NCI-H345 treated with DMSO at 0.1 percent for 48 hours (cell line): ENCODE measurements around the gene SLC9A3.

Experiments used
- DNase-seq: peaks from one replicate; lab custom pipeline; 2025; ENCODE audit not compliant: unreplicated experiment; lab: John Stamatoyannopoulos, UW

SLC9A3 gene

DNA sequence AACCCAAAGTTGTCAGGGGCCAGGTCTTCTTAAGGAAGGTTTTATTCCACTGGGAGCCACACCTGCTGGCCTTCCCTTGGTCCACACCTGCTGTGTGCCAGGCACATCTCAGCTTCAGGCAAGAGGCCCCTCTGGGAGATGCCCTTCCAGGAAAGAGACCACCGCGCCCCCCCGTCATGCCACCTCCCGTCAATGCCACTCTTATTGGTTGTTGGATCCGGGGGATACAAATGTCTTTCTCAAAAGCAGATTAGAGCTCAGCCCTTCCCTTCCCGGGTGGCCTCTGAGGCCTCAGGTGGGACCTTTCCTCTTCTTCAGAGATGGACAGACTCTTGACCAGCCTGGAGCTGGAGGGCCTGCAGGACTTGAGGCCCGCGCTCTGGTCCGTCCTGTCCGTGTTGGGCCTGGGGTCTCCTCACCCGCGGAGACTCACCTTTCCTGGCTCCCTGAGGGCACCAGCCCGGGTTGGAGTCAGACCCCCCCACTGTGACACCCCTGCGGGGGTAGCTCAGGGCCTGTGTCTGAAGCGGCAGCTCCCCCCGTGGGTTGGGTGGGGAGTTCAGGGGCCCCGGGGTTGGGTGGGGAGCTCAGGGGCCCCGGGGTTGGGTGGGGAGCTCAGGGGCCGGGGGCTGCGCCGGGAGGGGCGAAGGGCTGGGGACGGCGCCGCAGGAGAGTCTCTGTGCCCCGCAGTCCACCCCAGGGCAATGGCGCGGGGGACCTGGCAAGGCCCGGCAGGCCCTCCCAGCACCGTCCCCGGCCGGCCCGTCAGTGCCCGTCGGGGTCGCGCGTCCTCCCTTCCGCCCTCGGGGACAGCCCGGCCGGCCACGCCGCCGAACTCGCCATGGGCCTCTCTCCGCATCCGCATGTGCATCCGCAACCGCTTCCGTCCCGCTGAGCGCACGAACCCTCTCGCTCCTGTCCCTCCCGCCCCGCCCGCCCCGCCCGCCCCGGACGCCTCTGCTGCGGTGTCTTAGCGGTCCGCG, 3.7 kb upstream of the SLC9A3 start:
- DNase-seq = no peak

- DNase-seq = no peak
These were observed 2.3 kb upstream of the SLC9A3 start for GRCh38 chr5:526456-527088.

DNA sequence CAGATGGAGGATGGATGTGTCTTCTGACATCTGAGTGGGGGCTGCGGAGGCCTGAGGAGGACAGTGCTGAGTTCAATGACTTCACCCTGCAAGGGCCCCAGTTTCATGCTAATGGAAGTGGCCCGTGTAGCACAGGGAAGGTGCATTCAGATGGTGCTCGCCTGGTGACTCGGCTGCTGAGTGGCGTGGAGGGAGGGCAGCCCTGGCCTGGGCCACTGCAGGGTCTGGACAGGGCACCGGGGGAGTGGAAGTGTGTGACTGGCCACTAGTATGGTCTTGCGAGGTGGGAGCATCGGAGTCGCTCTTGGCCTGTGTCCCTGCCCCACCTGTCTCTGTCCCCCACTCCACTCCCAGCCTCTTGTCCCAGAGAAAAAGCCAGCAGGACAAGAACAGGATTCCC, 1.7 kb upstream of the SLC9A3 start:
- DNase-seq = no peak

DNA sequence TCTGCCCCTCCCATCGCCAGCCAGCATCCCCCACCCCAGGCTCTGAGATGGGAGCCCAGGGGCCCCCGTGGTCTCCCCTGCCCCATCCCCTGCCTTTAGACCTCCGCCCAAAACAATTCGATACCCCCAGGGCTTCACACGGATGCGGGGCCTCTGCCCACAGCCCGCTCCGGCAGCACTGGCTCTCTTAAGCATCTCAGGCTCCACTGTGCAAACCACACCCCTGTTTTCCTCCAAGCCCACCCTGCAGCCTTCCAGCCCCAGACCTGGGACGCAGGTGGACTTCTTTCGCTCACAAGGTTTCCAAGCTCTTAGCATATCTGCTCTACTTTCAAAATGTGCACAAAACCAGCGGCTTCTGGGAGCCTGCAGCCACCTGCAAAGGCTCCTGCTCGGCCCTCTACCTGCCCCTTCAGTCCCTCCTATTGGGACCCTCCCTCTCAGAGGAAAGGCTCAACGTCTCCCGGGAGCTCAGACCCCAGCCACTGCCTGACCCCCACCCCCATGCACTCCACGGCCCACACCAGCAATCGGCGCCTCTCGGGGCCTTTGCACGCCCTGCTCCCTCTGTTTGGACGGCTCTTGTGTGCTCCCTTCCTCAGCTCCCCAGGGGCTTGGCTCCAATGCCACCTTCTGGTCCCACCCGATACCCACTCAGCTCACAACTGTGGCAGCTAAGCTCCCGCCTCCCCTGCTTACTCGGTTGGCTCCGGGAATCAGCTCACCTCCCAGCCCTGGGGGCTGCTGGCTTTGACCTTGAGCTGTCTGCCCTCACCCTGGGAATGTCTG, 918 bp upstream of the SLC9A3 start:
- no peak for DNase-seq

DNA sequence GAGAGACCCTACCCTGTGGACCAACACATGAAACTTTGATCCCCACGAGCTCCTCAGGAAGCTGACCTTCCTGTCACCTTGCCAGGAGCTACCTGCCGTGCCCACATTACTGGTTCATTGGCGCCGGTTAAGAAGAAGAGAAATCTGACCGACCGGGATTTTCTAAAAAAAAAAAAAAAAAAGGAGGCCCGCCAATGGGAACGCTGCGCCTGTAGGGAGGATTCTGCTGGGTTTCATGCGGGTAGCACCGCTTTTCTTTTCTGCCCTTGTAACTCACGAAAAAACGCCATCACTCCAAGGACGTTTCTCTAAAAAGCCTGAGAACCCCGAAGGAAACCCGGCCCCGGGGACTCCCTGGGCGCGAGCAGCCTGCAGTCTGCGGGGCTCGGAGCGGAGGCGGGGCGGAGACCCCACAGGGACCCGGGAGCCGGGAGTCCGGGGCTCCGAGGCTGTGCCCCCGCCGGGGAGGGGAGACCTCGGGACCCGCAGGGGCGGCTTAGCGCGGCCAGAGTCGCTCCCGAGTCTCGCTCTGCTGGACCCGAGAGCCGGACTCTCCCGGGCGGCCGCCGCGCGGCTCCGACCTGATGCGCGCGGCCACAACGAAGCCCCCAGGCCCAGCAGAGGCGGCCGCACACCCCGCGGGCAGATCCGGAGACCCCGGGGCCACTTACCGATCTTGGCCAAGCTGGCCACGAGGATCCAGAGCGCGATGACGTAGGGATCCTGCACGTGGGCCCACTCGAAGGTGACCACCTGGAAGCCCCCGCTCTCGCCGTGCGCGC, 617 bp downstream of the SLC9A3 start:
- no peak for DNase-seq

DNA sequence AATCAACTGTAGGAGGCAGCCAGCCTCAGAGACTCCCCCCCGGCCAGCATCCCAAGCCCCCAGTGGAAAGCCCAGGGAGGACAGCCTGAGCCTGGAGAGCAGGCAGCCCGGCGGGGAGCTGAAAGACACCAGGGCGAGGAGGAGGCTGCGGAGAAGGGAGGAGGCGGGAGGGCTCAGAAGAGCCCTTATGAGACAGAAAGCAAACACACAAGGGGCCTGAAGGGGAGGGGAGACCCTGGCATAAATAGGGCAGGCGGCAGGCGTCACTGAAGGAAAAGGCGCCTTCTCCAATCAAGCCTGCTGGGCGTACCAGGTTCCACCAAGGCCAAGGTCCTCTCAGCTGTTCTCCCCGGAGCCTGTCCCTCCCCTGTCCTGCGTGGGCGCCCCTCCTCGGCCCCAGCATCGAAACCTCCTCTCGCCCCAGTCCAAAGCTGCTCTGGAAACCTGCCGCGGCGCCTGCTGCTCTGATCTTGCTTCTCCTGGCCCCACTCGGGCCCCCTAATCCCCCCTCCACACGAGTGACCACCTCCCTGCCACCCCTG, 1.3 kb downstream of the SLC9A3 start:
- DNase-seq = peak; percentile 92

DNA sequence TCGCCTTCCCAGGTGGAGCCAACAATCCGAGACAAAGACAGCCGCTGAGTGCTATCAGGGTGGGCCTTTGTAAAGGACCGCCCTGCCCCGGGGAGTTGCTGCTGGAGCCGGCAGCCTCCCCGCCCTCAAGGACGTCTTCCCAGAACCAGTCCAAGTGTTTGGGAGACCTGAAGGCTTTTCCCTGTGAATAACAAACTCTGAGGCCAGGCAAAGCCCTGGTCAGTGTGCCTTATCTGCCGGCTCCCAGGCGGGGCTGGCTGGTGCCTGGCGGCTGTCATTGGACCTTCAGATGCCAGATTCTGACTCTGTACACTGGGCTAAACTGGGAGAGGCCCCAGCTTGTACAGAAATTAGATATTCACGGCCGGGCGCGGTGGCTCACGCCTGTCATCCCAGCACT, 2.1 kb downstream of the SLC9A3 start:
- DNase-seq = no peak

GRCh38 chr5:521680-522079, 2.6 kb downstream of the SLC9A3 start:
- DNase-seq = no peak

GRCh38 chr5:520850-521226, 3.4 kb downstream of the SLC9A3 start:
- DNase-seq = no peak

DNA sequence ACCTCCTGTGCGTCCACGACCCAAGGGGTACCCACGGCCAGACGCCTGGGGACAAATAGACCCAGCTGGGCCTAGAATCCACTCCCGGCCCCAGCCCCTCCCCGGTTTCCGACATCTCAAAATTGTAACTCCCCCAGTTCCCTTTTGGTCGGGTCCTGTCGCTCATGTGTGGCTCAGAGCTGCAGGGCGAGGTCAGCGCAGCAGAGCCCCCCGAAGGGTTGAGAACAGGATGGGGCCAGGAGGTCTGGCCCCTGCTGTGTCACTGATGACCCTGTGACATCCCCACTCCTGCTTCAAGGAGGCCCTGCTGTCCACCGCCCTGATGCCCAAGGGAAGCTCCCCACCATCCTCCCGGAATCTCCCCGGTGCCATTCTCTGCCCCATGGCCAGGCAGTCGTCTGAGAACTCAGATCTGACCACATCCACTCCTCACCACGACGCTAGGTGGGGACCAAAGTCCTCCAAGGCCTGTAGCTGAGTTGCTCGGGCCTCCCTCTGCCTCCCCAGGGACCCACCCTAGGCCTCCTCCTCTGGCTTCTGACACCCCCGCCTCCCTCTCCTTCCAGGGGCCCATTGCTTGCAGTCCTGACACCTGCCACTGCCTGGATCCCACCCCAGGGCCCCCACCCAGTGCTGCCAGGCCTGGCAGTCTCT, 3.9 kb downstream of the SLC9A3 start:
- no peak for DNase-seq

GRCh38 chr5:518721-519120, 5.5 kb downstream of the SLC9A3 start:
- DNase-seq = no peak

DNA sequence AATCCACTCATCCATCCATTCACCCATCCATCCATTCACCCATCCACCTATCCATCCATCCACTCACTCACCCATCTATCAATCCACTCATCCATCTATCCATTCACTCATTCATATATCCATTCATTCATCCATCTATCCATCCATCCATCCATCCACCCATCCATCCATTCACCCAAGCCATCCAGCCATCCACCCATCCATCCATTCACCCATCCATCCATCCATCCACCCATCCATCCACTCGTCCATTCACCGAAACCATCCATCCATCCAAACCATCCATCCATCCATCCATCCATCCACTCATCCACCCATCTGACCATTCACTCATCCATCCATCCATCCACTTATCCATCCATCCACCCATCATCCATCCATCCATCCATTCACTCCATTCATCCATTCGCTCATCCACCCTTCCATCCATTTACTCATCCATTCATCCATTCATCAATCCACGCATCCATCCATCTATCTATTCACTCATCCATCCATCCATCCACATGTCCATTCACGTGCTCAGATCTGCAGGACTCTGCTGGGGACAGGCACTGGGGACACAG, 6.6 kb downstream of the SLC9A3 start:
- DNase-seq = no peak

GRCh38 chr5:516980-517379, 7.3 kb downstream of the SLC9A3 start:
- DNase-seq = no peak

DNA sequence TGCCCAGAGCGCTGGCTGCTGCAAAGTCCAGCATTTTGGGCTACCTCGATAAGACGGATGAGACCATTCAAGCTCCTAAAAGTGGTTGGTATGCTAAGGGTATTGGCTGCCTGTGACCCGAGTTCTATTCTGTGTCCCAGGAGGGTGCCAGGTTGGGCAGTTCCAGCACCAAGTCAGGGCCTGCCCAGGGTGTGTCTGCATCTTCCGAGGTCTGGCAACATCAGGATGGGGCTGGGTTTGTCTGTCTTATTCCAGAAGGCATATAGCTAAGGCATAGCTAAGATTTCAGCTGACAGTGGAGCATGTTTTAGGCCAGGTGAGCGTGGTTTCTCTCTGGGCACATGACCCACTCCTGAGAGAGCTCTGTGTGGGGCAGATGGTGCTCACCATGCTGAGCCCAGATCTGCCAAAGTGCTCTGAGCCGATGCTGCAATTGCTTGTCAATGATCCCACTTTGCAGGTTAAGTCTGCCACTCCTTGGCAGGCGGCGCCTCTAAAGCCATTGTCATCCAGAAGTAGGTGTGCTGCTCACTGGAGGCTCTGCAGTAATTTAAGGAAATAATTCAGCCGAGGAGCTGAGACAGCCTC, 7.8 kb downstream of the SLC9A3 start:
- no peak for DNase-seq

DNA sequence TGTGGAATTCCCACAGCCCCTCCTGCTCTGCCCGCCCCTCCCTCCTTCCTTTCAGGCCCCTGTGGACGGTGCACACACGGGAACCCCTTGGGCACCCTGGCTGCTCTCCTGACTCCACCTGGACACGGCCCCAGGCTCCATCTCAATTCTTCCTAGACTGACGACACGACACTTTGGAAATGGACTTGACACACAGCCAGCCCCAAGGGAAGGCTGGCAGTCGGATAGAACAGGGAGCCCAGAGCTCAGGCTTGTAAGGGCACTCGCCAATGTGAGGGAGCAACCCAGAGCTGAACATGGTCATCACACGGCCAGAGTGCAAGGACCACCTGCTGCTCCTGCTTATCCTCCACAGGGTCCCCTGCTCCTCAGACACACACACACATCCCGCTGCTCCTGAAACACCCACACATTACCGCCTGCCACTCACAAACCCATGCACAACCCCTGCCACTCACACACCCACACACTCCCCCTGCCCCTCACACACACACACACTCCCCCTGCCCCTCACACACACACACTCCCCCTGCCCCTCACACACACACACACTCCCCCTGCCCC, 8.9 kb downstream of the SLC9A3 start:
- no peak for DNase-seq

DNA sequence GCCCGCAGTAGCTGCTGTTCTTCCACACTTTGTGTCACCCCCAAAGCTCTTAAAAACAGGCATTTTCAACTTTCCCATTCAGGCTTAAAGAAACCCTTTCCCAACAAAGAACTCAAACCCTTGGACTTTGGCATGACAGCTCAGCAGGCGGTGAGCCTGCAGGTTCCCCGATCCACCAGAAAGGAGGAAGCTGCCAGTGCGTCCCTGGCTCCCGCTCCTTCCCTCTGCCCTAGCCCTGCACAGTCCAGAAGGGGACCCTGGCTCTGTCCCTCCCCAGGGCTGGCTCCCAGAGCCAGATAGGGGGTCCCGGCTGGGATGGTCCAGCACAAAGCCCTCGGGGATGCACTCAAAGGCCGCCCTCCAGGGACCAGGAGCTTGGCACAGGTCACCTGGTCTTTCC, 9.6 kb downstream of the SLC9A3 start:
- no peak for DNase-seq

GRCh38 chr5:514101-514485, 10.2 kb downstream of the SLC9A3 start:
- DNase-seq = no peak

- no peak for DNase-seq
These were observed 10.8 kb downstream of the SLC9A3 start for GRCh38 chr5:513216-514100.
